Subcutaneous abdominal adipose tissue (tissue), 5 donors: ENCODE measurements around the gene TRUB1.
"Not testable (repeated sequence)": the region's sequence is repeated elsewhere in the genome, so short reads cannot be mapped to it uniquely, and the experiment has no call there.

Experiments
- H3K27ac ChIP-seq: one replicate; pipeline ENCODE4 v1.7.0; 2013; ENCODE audit warnings: low read depth, mild to moderate bottlenecking, inconsistent platforms, low read length, moderate library complexity
- H3K27me3 ChIP-seq, 5 donors: one replicate each; pipeline ENCODE4 v1.7.0; 2013; ENCODE audit warnings: low read length in 5 of 5, inconsistent platforms in 1 of 5; ENCODE audit not compliant: control insufficient read depth in 5 of 5, insufficient read depth in 4 of 5
- H3K36me3 ChIP-seq, 5 donors: one replicate each; pipeline ENCODE4 v1.7.0; 2013; ENCODE audit warnings: low read length in 5 of 5; ENCODE audit not compliant: control insufficient read depth in 5 of 5, insufficient read depth in 5 of 5
- H3K4me1 ChIP-seq, 5 donors: one replicate each; pipeline ENCODE4 v1.7.0; 2013; ENCODE audit warnings: low read length in 5 of 5, mild to moderate bottlenecking in 3 of 5, moderate library complexity in 1 of 5; ENCODE audit not compliant: control insufficient read depth in 5 of 5, insufficient read depth in 5 of 5
- H3K4me3 ChIP-seq, 5 donors: one replicate each; pipeline ENCODE4 v1.7.0; 2013; ENCODE audit warnings: low read length in 5 of 5, low read depth in 1 of 5
- H3K9ac ChIP-seq, 5 donors: one replicate each; pipeline ENCODE4 v1.7.0; 2013; ENCODE audit warnings: low read length in 5 of 5, mild to moderate bottlenecking in 4 of 5, moderate library complexity in 3 of 5
- H3K9me3 ChIP-seq, 5 donors: one replicate each; pipeline ENCODE4 v1.7.0; 2013; ENCODE audit warnings: low read length in 5 of 5; ENCODE audit not compliant: control insufficient read depth in 5 of 5
- donor health status: healthy.
- donor health status: healthy.
- donor health status: healthy.
- donor health status: healthy.
- donor health status: healthy.

Gene TRUB1

DNA sequence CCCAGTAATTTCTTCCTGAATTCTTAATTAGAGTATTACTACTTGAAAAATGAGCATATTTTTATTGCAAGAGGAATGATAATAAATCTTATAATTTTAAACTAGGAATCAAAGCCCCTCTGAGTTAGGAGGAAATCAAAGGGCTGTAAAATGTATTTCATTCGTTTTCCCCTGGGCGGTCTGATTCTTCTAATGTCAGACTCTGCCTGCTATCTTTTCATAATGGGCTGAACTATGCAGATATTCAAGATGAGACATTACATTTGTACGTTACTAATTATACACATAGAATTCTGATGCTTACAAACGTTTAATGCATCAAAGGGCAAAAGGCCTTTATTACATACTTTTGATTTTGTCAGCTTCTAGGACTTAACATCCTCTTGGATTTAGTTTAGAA lies 16.0 kb upstream of the TRUB1 start:
- Histone ChIP-seq H3K9ac (no peak overlapping the region), H3K4me1 (peaks cover 0 to 6% (median 0%) of the 10 kb centered on the region in 5 donors), H3K36me3 (no peaks in the 10 kb centered on the region), H3K4me3 (no peak overlapping the region), H3K27ac (no peak overlapping the region), H3K9me3 (no peaks in the 10 kb centered on the region), H3K27me3 (peaks cover 0 to 3% (median 0%) of the 10 kb centered on the region in 5 donors)

DNA sequence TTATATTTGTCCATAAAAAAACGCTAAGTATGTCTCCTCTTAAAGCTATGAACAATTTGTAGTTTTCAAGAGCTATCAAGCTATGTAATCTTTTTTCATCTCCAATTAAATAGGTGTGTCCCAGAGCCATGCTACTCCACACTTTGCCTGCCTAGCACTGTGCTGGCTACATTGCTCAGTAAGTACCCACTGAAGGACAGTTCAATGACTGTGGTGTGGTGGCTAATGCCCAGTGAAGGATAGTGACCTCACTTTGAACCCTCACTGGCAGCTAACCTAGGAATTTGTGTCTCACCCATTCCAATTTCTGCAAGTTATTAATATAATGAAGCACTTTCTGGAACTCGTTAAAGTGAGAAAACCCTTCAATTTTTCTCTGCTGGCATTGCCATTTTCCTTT lies 14.4 kb upstream of the TRUB1 start:
- H3K9me3 ChIP-seq = no peaks in the 10 kb centered on the region
- H3K9ac ChIP-seq = no peak overlapping the region
- H3K36me3 ChIP-seq = no peaks in the 10 kb centered on the region
- H3K27me3 ChIP-seq = peaks cover 0 to 3% (median 0%) of the 10 kb centered on the region in 5 donors
- H3K4me3 ChIP-seq = no peak overlapping the region
- H3K4me1 ChIP-seq = peaks cover 0 to 6% (median 0%) of the 10 kb centered on the region in 5 donors
- no peak overlapping the region for H3K27ac ChIP-seq

- Histone ChIP-seq H3K27me3 (peaks cover 0 to 3% (median 0%) of the 10 kb centered on the region in 5 donors), H3K9ac (no peak overlapping the region), H3K4me3 (no peak overlapping the region), H3K4me1 (peaks cover 0 to 6% (median 0%) of the 10 kb centered on the region in 5 donors), H3K36me3 (no peaks in the 10 kb centered on the region), H3K27ac (no peak overlapping the region), H3K9me3 (no peaks in the 10 kb centered on the region)
Observed at GRCh38 chr10:114925587-114926586, 12.1 kb upstream of the TRUB1 start.

DNA sequence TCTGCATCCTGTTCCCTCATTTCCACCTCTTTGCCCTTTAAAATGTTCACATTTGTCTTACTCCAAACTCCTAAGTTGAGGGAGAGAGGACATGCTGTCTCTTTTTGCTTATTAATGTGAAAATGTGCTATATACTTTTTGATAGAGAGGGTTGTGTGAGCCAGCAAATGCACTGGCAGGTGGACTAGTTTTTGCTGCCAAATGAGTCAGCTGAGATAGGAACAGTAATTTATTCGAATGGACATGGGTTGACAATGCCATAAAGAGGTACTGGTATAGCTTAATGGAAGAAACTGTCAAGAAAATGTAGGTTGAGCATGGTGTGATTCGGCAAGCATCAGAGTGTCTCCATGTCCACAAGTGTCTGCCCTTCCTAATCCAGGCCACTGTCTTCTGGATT lies 9.2 kb upstream of the TRUB1 start:
- peaks cover 0 to 5% (median 0%) of the 10 kb centered on the region in 5 donors for H3K9me3 ChIP-seq
- no peaks in the 10 kb centered on the region for H3K36me3 ChIP-seq
- no peak overlapping the region for H3K9ac ChIP-seq
- H3K27me3 ChIP-seq = peaks cover 0 to 3% (median 0%) of the 10 kb centered on the region in 5 donors
- no peak overlapping the region for H3K4me3 ChIP-seq
- peaks cover 0 to 6% (median 0%) of the 10 kb centered on the region in 5 donors for H3K4me1 ChIP-seq
- no peak overlapping the region for H3K27ac ChIP-seq

- Histone ChIP-seq H3K4me3 (no peak overlapping the region), H3K9ac (no peak overlapping the region), H3K4me1 (peaks cover 0 to 6% (median 0%) of the 10 kb centered on the region in 5 donors), H3K27me3 (peaks cover 0 to 3% (median 0%) of the 10 kb centered on the region in 5 donors), H3K9me3 (peaks cover 0 to 5% (median 0%) of the 10 kb centered on the region in 5 donors), H3K36me3 (no peaks in the 10 kb centered on the region), H3K27ac (no peak overlapping the region)
Observed at GRCh38 chr10:114930320-114930719, 7.7 kb upstream of the TRUB1 start.

GRCh38 chr10:114931072-114931679 lies 6.8 kb upstream of the TRUB1 start:
- H3K27ac ChIP-seq = no peak overlapping the region
- H3K9ac ChIP-seq = no peak overlapping the region
- H3K4me1 ChIP-seq = no peaks in the 10 kb centered on the region
- H3K36me3 ChIP-seq = no peaks in the 10 kb centered on the region
- H3K27me3 ChIP-seq = no peaks in the 10 kb centered on the region
- peaks cover 0 to 5% (median 0%) of the 10 kb centered on the region in 5 donors for H3K9me3 ChIP-seq
- H3K4me3 ChIP-seq = no peak overlapping the region

- H3K9ac ChIP-seq = no peak overlapping the region
- peaks cover 0 to 5% (median 0%) of the 10 kb centered on the region in 5 donors for H3K9me3 ChIP-seq
- H3K4me1 ChIP-seq = no peaks in the 10 kb centered on the region
- no peaks in the 10 kb centered on the region for H3K27me3 ChIP-seq
- no peaks in the 10 kb centered on the region for H3K36me3 ChIP-seq
- H3K4me3 ChIP-seq = no peak overlapping the region
- no peak overlapping the region for H3K27ac ChIP-seq
Observed at GRCh38 chr10:114932225-114932624, 5.8 kb upstream of the TRUB1 start.

GRCh38 chr10:114932945-114933344 lies 5.0 kb upstream of the TRUB1 start:
- Histone ChIP-seq H3K27me3 (no peaks in the 10 kb centered on the region), H3K9ac (no peak overlapping the region), H3K4me3 (no peak overlapping the region), H3K27ac (no peak overlapping the region), H3K9me3 (peaks cover 0 to 5% (median 0%) of the 10 kb centered on the region in 5 donors), H3K4me1 (no peaks in the 10 kb centered on the region), H3K36me3 (no peaks in the 10 kb centered on the region)

GRCh38 chr10:114933588-114933987 lies 4.4 kb upstream of the TRUB1 start:
- H3K9me3 ChIP-seq = peaks cover 0 to 5% (median 0%) of the 10 kb centered on the region in 5 donors
- no peak overlapping the region for H3K4me3 ChIP-seq
- H3K36me3 ChIP-seq = no peaks in the 10 kb centered on the region
- peaks cover 0 to 4% (median 2%) of the 10 kb centered on the region in 5 donors for H3K4me1 ChIP-seq
- no peak overlapping the region for H3K9ac ChIP-seq
- H3K27me3 ChIP-seq = no peaks in the 10 kb centered on the region
- H3K27ac ChIP-seq = no peak overlapping the region

DNA sequence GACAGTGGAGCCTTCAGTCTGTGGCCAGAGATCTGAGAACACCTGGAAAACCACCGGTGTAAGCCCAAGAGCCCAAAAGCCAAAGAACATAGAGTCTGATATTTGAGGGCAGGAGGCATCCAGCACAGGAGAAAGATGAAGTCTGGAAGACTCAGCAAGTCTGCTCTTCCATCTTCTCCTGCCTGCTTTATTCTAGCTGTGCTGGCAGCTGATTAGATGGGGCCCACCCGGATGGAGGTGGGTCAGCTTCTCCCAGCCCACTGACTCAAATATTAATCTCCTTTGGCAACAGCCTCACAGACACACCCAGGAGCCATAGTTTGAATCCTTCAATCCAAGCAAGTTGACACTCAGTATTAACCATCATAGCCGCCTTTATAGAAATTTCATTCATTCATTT lies 4.0 kb upstream of the TRUB1 start:
- not testable (repeated sequence) for H3K4me1 ChIP-seq, H3K4me3 ChIP-seq, H3K27me3 ChIP-seq, H3K9ac ChIP-seq, H3K9me3 ChIP-seq, H3K36me3 ChIP-seq, H3K27ac ChIP-seq
